GM21723 (cell line): Measurements from ENCODE around the gene GFRA1.

Experiments
- ATAC-seq: cut with Tn5 transposase; IDR thresholded peaks from one replicate; pipeline ENCODE4 v1.9.1; 2021; ENCODE audit warnings: mild to moderate bottlenecking, moderate library complexity; ENCODE audit not compliant: unreplicated experiment

GFRA1 gene

DNA sequence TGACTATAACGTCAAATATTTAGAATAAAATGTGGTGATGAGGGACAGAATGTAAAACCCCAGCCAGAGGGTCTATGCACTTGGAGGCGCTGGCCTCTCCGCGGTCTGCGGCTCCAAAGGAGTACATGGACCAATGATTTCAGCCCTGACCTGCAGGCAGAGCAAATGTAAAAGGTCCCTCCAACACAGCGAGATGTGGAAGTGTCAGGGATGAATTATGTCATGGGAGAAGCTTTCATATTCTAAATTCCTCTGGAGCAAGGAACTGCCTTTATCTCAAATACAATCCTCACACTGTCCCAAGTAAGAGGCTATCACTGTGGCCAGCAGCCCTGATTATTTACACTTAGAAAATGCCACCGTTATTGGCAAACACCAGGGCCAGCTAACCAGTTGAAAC, 139.4 kb downstream of the GFRA1 start:
- no peak for ATAC-seq

DNA sequence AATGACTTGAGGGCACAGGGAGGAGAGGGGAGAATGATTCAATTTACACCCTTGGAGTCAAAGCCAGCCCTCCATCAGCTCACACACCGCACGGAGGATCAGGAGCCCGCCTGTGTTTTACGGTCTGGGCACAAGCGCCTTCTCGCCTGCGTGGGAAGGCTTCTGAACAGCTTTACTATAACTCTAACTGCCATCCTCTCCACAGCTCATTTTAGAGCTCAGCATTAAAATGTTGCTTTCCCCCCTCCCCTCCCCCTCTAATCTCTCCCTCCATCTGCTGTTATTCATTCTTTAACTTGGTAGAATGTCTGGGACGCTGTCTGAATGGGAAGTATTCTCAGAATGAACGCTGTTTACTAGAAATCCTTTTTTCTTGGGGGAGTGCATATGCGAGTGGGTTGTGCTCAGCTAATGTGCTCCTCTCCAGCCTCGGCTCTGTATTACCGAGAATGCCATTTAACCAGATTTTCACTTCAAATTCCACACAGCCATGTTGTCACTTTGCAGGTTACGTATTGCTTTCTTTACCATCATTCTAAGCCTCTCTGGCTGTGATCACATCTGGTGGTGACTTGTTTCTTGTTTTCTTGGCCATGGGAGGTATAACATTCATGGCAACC, 140.1 kb downstream of the GFRA1 start:
- ATAC-seq: no peak

DNA sequence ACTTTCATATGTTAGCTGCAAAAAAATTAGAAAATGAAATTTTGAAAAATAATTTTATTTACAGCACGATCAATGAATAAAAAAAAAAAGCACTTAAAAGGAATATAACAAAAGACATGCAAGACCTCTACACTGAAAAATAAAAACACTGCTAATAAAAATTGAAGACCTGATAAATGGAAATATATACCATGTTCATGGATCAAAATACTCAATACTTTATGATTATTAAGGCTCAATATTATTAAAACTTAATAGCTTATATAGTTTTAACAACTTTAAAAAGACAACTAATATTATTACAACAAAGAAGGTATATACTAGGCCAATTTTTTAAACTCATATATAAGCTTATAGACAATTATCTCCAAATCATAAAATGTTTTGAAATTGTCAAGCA, 143.0 kb downstream of the GFRA1 start:
- ATAC-seq: no peak

DNA sequence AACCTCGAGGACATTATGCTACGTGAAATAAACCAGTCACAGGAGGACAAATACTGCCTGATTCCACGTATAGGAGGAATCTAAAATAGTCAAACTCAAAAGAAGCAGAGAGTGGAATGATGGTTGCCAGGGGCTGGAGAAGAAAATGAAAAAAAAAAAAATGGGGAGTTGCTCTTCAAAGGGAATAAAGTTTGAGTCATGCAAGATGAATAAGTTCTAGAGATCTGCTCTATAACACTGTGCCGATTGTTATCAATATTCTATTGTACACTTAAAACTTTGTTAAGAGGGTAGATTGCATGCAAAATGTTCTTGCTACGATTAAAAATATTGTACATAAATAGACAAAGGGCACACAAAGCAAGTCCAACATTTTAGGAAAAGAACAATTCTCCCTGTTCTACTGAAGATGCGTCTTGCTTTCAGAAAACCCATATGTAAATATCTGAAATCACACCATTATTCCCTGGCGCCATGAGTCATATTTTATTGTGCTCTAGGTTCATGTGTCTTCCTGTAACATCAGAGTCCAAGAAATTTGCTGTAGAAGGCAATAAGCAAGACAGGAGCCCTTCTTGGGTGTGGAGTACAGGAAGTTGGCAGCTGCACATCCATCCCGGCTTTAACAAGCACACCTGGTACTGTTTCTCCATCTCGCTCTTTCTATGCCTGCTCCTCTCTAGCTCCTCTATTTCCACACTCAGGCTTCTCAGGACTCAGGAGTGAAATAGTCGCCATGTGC, 145.9 kb downstream of the GFRA1 start:
- no peak for ATAC-seq

DNA sequence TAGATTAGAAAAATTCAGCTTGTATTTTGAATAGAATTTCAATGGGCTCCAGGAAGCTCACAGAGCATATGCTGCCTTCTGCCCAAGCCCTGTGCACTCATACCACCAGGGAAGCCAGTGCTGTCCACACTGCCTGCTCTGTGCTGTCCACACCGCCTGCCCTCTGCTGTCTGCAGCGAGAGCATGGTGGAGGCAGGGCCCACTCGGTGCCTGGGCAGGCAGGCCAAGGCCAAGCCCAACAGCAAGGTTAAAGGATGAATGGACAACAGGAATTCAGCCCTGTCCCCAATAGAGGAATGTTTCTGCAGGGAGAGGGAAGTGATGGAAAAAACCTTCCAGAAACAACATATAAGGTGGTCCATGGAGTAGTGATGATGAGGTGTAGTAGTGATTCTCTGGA, 146.8 kb downstream of the GFRA1 start:
- no peak for ATAC-seq

DNA sequence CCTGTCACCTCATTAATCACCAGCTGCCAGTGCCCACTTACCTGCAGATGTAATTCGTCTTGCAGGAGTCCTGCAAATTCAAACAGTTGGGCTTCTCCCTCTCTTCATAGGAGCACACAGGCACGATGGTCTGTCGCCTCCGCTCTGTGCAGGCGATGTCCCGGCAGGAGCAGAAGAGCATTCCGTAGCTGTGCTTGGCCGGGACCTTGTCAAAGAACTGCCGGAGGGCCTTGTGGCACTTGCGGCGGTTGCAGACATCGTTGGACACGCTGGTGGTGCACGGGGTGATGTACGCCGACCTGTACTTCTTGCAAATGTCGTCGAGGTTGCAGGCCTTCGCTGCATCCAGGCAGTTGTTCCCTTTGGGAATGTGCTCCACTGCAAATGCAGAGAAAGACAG, 147.8 kb downstream of the GFRA1 start:
- ATAC-seq: no peak

DNA sequence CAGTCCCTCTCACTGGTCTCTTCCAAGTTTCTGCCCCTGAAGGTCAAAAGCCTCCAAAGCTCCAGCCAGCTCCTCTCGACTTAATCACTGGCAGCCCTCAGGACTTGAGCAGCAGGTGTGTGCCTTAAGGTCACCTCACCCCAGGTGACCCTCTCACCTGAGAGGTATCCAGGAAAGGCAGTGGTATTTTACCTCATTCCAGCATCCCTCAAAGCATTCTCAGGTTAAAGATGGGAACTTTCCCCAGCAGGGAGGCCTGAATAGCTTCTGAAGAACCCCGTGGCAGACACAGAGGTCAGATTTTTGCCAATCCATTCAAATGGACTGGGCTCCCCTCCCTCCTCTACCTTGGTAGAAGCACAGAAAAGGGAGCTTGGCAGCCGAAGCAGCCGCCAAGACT, 148.2 kb downstream of the GFRA1 start:
- no peak for ATAC-seq

DNA sequence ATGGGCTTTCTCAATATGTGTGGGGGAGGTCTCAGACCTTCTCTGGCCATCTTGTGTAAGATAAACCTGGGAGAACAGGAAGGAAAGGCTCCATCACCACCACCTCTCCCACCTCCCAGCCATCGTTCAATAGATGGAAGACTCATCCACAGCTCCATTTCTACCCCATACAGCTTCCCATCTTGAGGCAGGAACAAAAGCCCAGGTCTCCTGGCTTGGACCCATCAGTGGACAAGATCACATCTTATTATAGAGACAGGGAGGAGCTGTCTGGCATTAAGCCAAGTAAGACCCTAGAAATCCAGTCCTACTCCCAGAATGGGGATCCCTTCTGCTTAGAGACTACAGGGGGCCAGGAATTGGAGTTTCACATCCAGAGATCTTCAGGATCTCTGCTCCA, 150.3 kb downstream of the GFRA1 start:
- ATAC-seq: no peak

DNA sequence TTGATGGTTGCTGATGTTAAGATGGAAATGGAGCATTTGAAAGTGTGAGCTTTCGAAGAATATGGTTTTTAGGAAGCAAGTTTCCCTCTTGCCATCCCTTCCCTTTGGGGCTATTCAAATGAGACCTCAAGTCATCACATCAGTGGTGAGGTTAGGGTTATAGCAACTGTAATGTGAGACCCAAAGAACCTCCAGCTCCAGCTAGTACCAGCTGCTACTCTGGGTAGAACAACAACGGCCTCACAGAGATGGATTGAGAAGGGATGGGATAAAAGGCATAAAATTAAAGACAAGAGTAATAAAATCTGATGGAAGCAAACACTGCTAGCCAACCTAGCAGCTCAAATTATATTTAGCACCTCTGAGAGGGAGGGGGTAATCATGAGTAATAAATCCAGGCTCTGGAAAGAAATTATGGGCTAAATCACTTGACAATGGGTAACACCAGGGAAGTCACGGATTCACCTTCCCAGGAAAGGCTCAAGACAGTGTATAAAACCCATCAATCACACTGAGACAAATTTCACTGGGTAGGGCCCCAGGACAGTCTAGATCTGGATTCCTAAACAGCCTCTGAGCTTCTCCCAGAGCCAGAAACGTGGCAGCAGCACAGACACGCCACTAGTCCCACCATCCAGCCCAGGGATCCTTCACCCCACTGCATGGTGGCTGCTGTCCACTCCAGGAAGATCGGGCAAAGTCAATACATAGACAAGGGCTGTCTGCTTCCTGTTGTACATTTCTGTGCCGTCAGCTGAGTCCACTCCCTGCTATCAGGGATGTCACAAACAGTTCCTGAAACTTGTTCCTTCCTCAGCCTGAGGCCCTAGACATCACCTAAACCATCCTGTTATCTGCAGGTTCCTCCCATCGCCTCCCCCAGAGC, 151.1 kb downstream of the GFRA1 start:
- no peak for ATAC-seq

DNA sequence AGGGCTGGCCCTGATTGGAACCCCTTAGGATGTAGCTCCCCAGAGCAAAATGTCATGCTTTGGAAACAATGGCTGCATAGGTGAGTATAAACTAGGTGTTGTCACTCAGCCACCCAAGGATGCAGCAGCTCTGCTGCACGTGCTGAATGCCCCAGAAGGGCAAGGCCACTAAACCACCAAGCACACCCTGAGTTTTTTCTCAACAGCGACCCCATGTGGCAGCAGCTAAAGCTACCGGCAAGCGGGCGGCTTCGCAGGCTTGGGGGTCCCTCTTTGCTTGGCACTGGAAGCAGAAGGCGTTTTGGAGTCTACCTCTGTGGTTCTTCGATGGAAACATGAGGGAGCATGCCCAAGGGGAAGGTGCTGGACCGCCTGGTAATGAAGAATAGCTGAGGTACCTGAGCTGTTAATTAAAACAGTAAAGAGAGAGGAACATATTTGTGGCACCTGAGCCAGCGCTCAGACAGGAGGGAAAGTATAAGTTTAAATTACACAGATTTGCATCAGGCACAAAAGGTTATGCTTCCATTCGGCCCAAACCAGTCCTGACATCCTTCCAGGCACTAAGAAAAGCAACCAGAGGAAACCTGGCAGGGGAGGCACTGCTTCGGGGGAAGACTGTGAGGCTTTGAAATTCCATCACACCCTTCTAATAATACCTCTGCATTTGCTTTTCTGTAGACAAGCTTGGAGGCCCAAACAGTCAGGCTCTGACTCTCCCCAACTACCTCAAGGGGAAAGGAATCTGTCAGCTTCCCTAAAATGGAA, 152.1 kb downstream of the GFRA1 start:
- ATAC-seq: no peak

DNA sequence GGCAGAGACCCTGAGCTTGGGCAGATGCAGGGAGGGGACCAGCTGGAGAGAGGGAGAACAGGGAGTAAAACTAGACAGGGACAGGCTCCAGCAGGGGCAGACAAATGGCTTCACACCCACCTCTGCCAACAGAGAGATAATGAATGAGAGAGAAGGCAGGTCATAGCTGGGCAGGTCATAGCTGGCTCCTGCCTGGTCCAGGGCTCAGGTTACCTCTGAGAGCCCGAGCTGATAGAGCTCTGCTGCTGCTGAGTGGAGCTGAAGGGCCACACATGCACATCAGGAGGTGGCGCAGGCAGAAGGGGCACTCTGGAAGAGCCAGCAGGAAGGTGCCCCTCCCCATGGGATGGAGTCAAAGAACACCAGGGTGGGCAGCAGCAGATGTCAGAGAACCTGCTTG, 154.2 kb downstream of the GFRA1 start:
- ATAC-seq: no peak

DNA sequence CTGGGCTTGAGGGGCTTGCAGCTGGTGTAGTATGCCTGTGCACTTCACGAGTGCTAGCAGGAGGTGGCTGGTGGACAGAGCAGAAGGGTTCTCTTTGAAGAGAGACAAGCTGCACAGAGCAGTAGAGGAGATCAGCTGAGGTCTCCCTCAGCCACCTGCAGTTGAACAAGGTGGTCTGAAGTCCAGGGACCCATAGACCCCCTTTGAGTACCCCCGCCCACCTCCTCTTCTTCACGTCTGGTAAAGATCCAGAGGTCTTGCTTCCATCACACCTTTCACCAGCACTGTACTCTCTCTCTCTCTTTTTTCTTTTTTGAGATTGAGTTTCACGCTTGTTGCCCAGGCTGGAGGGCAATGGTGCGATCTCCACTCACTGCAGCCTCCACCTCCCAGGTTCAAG, 157.2 kb downstream of the GFRA1 start:
- ATAC-seq: no peak

DNA sequence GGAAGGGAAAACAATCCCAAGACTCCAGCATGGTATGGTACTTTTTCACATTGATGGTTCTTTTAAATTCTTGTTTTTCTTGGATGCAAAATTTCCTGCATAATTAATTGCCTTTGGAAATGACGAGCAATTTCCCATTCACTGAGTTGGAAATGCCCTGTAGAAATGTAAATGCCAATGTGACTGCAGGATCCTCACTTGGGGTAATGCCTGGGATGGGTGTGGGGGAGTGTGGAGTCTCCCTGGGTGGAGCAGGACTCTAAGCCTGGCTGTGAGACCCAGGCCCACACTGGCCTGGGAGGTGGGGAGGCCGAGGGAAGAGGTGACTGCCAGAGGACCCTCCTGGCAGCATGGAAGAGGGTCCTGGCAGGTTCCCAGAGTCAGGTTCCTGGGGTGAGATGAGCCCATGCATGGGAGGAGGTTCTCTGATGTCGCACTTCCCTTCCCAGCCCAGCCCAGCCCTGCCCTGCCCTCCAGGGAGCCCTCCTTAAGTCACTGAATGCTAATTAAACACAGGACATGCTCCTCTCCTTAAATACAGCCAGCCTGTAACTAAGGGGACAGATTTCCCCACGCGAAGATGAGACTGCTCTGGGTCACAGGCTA, 157.9 kb downstream of the GFRA1 start:
- ATAC-seq: no peak

DNA sequence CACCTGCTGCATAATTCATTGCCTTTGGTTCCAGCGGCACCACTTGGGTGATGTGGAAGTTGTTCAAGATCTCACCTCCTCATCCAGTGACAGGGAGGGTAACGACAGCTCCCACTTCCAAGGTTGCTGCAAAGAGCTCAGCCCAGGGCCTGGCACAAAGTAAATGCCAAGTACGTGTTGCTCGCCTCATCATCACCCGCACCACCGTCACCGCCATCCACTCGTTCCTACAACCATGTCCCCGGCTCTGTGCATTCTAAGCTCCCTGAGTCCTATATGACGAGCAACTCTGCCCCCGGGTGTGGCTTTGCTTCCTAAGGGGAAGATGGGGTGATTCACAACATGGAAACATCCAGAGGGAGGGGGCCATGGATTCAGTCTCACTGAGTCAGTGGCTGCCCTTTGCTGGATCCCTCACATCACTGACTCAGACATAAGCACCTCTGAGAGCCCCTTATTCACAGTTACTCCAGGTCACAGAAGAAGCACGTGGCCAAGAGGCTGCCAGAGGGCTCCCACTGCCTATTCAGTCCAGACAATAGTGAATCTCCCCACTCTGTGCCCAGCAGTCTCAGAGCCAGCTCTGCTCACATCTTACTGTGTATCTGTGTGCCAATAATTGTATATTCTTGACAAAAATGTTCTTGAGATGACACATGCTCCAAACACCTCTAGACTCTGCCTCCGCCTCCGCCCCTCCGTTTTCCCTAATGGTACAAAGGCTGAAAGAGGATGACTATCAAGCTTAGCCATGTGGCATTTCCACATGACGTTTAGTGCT, 159.1 kb downstream of the GFRA1 start:
- ATAC-seq: no peak

DNA sequence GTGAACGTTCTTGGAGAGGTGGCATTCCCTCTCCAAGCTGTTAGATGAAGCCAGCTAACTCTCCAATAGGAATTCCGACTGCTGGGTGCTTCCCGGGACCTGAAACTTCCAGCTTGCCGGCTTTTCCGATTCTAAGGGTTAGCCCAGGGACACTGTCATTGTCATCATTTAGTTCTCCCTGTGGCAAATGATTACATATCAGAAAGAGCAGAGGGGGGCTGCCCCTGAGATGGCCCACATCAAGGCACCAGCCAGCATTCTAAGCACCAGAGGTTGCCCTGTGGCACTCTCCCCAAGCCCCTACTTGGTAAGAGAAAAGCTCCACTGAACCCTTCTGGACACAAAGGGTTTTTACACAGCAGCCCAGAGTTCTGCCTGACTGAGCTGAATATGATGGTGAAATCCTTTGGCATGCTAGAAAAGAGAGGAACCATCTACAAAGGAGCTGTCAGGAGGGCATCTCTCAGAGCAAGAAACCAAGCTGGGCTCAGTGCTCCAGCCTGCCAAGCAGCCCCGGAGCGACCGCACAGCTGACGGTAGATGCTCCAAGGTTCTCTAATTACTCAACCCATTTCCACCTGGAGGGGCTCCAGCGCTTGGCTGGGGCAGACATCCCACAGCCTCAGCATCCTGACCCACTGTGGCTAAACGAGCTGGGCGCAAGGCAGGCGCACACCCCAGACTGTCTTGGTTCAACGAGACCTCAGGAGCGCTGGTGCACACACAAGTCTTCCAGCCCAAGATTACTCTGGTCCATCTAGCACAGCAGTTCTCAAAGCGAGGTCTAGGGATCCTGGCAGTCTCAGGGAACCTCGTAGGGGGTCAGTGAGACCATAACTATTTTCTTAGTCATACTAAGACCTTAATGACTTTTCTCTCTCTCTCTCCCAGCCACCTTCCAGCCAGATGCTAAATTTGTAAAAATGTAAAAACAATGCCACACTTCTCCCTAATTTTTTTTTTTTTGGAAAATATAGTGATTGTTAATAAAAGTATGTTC, 160.5 kb downstream of the GFRA1 start:
- no peak for ATAC-seq

DNA sequence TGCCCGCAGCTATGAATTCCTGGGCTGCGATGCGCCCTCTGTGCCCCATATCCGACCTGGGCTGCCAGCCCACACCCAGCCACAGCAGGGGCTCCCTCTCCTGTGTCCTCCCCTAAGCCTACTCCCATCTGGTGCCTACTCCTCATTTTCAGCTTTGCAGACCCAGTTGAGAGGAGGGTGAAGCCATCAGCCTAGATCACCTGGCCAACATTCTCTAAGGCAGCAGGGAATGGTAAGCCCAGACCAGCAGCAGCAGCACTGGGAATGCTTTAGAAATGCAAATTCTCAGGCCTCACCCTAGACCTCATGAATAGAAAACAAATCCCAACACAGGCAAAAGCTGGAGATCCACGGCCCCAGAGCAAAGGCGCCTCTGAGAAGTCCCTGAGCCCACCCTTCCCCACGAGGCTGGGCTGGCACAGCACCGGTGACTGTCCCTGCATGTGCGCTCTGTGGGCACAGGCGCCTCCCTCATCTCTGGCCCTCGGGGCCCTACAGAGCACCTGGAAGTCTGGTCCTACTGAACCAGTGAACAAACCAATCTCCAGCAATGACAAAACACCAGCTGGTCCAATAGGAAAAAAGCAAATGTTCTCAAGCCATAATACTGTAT, 161.4 kb downstream of the GFRA1 start:
- no peak for ATAC-seq

DNA sequence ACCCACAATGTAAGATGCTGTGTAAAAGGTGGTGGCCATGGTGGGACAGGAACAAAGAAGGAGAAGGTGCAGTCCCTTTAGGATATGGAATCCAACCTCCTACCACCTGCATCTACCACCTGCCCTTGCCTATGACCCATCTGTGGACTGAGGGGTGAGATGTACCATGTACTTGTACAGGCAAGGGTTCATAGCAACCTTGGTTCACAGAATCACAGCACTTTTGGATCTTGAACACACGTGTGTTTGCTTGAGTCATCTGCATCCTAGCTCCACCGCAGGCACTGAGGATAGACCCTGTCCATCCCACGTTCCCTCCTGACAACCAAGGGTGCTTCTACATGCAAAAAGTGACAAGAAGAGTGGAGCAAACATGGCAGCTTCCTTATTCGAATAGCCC, 162.3 kb downstream of the GFRA1 start:
- ATAC-seq: no peak

DNA sequence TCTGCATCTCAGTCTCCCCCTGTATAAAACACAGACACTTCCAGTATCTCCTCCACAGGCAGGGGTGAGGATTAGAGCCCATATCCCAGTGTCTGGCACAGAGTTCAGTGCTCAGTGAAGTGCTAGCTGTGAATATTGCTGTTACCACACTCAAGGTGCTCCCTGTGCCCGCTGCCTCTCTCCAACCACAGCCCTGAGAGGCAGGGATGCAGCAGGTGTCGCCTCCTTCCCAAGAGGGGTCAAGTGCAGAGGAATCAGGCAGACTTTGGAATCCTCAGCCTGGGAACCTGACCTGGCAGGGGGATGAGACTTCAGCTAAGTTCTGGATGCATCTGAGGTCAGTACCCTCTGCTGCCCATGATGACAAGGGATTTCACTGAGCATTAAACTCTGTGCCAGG, 163.1 kb downstream of the GFRA1 start:
- no peak for ATAC-seq
